Measurements from ENCODE around the gene PSMA4. TPM values are rescaled to one million over a fixed set of nuclear protein-coding genes. Genes with fewer than 3 reads are reported as not detected.

Gene PSMA4
- total and polyA plus RNA-seq, 10 of the 15 experiments (the other 5 are each of a cell fraction or from before 2014, with no cell fraction given) = 210 to 1,221 (median 546) TPM

- ChIA-PET CTCF (interaction anchor here (1.3 to 2.2 kb wide), 2 partner anchors 11 to 23 kb away, joined by 3 to 9 read pairs; partner anchors contain the start of gene CHRNA5), SMC1A (ENCODE audit: uncharacterized antibody, unreplicated experiment) (interaction anchor here (1.2 to 6.1 kb wide), 5 partner anchors 11 to 100 kb away, joined by 3 to 47 read pairs (median 11); partner anchors contain the start of gene CHRNA5), RAD21 (ENCODE audit: unreplicated experiment) (interaction anchor here (2.6 to 2.7 kb wide), 2 partner anchors 23 to 26 kb away, joined by 11 to 18 read pairs; partner anchors contain the start of gene CHRNA5), POLR2A (interaction anchor here (1.1 to 1.9 kb wide), 3 partner anchors 8 to 24 kb away, joined by 4 to 5 read pairs (median 5); partner anchors contain the start of gene CHRNA5)
- Histone ChIP-seq H3K36me3 (ENCODE audit: control insufficient read depth in 2 of 2, insufficient read depth in 2 of 2, low read length in 1 of 2) (peaks cover 2 to 19% of the 10 kb centered on the region in 2 experiments), H3K4me1 (ENCODE audit: control insufficient read depth, insufficient read depth, low read length) (peaks cover 3% of the 10 kb centered on the region; the same call in 1 of the 2 replicates), H2AFZ (ENCODE audit: control insufficient read depth, low read depth, low read length) (no peak overlapping the region), H3K27me3 (replicated peaks in 1 of 2; ENCODE audit: control insufficient read depth in 2 of 2, insufficient read depth in 2 of 2, low read length in 1 of 2) (no peaks in the 10 kb centered on the region), H3K4me2 (ENCODE audit: control insufficient read depth, insufficient read depth) (peak overlapping the region; percentile 83), H3K79me2 (ENCODE audit: control insufficient read depth, insufficient read depth, low read length) (peaks cover 41% of the 10 kb centered on the region), H3K9me3 (replicated peaks; ENCODE audit: control insufficient read depth, insufficient read depth, low read length) (no peaks in the 10 kb centered on the region), H3K9ac (ENCODE audit: control insufficient read depth, insufficient read depth, low read length) (peak overlapping the region; percentile 97; the same call in 1 of the 2 replicates), H3K27ac (ENCODE audit: control insufficient read depth, insufficient read depth) (peak overlapping the region; percentile 96), H4K20me1 (ENCODE audit: control insufficient read depth, insufficient read depth) (no peaks in the 10 kb centered on the region), H3K4me3 (peak overlapping the region; percentile 71)
- no peak for TF ChIP-seq JUNB (IDR thresholded peaks at IDR 0.05)
- TF ChIP-seq SREBF1 (IDR thresholded peaks at IDR 0.05; ENCODE audit: low read length) = no peak
- TF ChIP-seq HDGF (IDR thresholded peaks at IDR 0.05) = no peak
- TF ChIP-seq CBX5 (IDR thresholded peaks at IDR 0.05; ENCODE audit: low read depth) = no peak
- no peak for TF ChIP-seq IRF5 (IDR thresholded peaks at IDR 0.05; ENCODE audit: borderline replicate concordance)
- no peak for TF ChIP-seq NRF1 (conservative IDR thresholded peaks at IDR 0.05; ENCODE audit: low read depth, low read length)
- TF ChIP-seq SMAD1 (IDR thresholded peaks at IDR 0.05; ENCODE audit: low read depth, partially characterized antibody) = no peak
- no peak for TF ChIP-seq PRDM15 (CRISPR knock-in tag; IDR thresholded peaks at IDR 0.05)
- no peak for TF ChIP-seq TBL1XR1 (IDR thresholded peaks at IDR 0.05; ENCODE audit: low read depth, low read length)
- DNase-seq (ENCODE audit: low read depth, low spot score) (no peak), FAIRE-seq (no peak), ATAC-seq (no peak)
- intact Hi-C loops (cut with micrococcal nuclease; ENCODE audit: unreplicated experiment) = no loop called here
- 0% methylated on average over 1 of the region's 1 CpG for WGBS (ENCODE audit: insufficient coverage, insufficient replicate concordance, low lambda C conversion rate, missing lambda C conversion rate)
- BruUV-seq (replicated peaks) = no TSS peak
- in situ Hi-C loops (cut with MboI) = no loop called here
Measured at GRCh38 chr15:78541744-78542034, 1.4 kb downstream of the PSMA4 start.
